GM23338 (cell line): ENCODE data around the gene ANKIB1. TPM values are rescaled to one million over a fixed set of nuclear protein-coding genes. Genes with fewer than 3 reads are reported as not detected.

Source experiments
- ATAC-seq: fragments of 200-7000 bp; cut with Tn5 transposase; 3 replicates; pipeline ENCODE4 v1.9.1; 2020
- DNase-seq: peaks from one replicate; pipeline ENCODE4 v3.0.0-alpha.2; 2015; ENCODE audit warnings: low spot score
- H2AFZ ChIP-seq: fragments of 200-600 bp; sonication (generic); 2 replicates; pipeline ENCODE4 v1.8.0; 2016; ENCODE audit warnings: antibody characterized with exemption, mild to moderate bottlenecking, moderate library complexity
- H3F3A ChIP-seq: fragments of 200-600 bp; sonication (generic); replicated peaks from 2 replicates; pipeline ENCODE4 v1.8.0; 2017; ENCODE audit warnings: antibody characterized with exemption, mixed run types, low read depth
- H3K27ac ChIP-seq: fragments of 200-600 bp; sonication (generic); 2 replicates; pipeline ENCODE4 v1.6.1; 2016; ENCODE audit warnings: low read depth
- H3K27me3 ChIP-seq: fragments of 200-600 bp; sonication (generic); 2 replicates; pipeline ENCODE4 v1.8.0; 2016; ENCODE audit warnings: mild to moderate bottlenecking, mixed run types, moderate library complexity; ENCODE audit not compliant: insufficient read depth
- H3K36me3 ChIP-seq: fragments of 200-600 bp; sonication (generic); 2 replicates; pipeline ENCODE4 v1.8.0; 2016; ENCODE audit warnings: mild to moderate bottlenecking; ENCODE audit not compliant: insufficient read depth
- H3K4me1 ChIP-seq: fragments of 200-600 bp; sonication (generic); 2 replicates; pipeline ENCODE4 v1.8.0; 2016; ENCODE audit warnings: mild to moderate bottlenecking, moderate library complexity; ENCODE audit not compliant: insufficient read depth
- H3K4me2 ChIP-seq: fragments of 200-600 bp; sonication (generic); 2 replicates; pipeline ENCODE4 v1.7.1; 2017; ENCODE audit warnings: mixed run types
- H3K4me3 ChIP-seq: fragments of 200-600 bp; sonication (generic); 2 replicates; pipeline ENCODE4 v1.6.1; 2016; ENCODE audit warnings: mixed run types
- H3K79me2 ChIP-seq: fragments of 200-600 bp; sonication (generic); replicated peaks from 2 replicates; pipeline ENCODE4 v1.8.0; 2017; ENCODE audit warnings: mild to moderate bottlenecking; ENCODE audit not compliant: insufficient read depth
- H3K9me2 ChIP-seq: fragments of 200-600 bp; sonication (generic); 2 replicates; pipeline ENCODE4 v1.8.0; 2017; ENCODE audit not compliant: insufficient read depth
- H4K20me1 ChIP-seq: fragments of 200-600 bp; sonication (generic); replicated peaks from 2 replicates; pipeline ENCODE4 v1.8.0; 2017; ENCODE audit warnings: mild to moderate bottlenecking; ENCODE audit not compliant: insufficient read depth
- H3K27ac Mint-ChIP-seq: 2 replicates; pipeline ENCODE4 v1.8.0; 2020; ENCODE audit warnings: inconsistent platforms, mild to moderate bottlenecking, moderate library complexity, mixed read lengths
- H3K27me3 Mint-ChIP-seq: 3 replicates; pipeline ENCODE4 v1.8.0; 2022; ENCODE audit warnings: low read depth, mild to moderate bottlenecking, moderate library complexity, mixed read lengths, inconsistent platforms; ENCODE audit not compliant: insufficient read depth, poor library complexity
- H3K36me3 Mint-ChIP-seq: 3 replicates; pipeline ENCODE4 v1.8.0; 2021; ENCODE audit warnings: low read depth, mild to moderate bottlenecking, inconsistent platforms, moderate library complexity, mixed read lengths
- H3K4me1 Mint-ChIP-seq: 3 replicates; pipeline ENCODE4 v1.8.0; 2020; ENCODE audit warnings: mild to moderate bottlenecking, inconsistent platforms, mixed read lengths
- H3K4me3 Mint-ChIP-seq: 3 replicates; pipeline ENCODE4 v1.8.0; 2021; ENCODE audit warnings: moderate library complexity, mild to moderate bottlenecking, inconsistent platforms, mixed read lengths
- H3K9me3 Mint-ChIP-seq: 3 replicates; pipeline ENCODE4 v1.8.0; 2020; ENCODE audit warnings: moderate library complexity, mild to moderate bottlenecking, inconsistent platforms, mixed read lengths
- CTCF ChIP-seq, 2 experiments: fragments of 200-600 bp in 1 of 2; sonication (generic) in 1 of 2; conservative IDR thresholded peaks; 2 replicates each; pipeline versions ENCODE4 v1.5.1 to v1.6.1; 2016 to 2017; ENCODE audit warnings: antibody characterized with exemption in 2 of 2, low read depth in 2 of 2, mild to moderate bottlenecking in 2 of 2, moderate library complexity in 1 of 2
- EZH2phosphoT487 ChIP-seq: fragments of 200-600 bp; sonication (generic); IDR thresholded peaks from one replicate; pipeline ENCODE4 v1.8.1; 2018; ENCODE audit warnings: antibody characterized with exemption; ENCODE audit not compliant: unreplicated experiment
- JUNB ChIP-seq: IDR thresholded peaks from one replicate; pipeline ENCODE4 v1.6.1; 2016; ENCODE audit warnings: antibody characterized with exemption; ENCODE audit not compliant: unreplicated experiment
- POLR2AphosphoS5 ChIP-seq: IDR thresholded peaks from 2 replicates; pipeline ENCODE4 v1.6.1; 2016; ENCODE audit warnings: antibody characterized with exemption, low read depth
- ZNF114 ChIP-seq: fragments of 250-450 bp; sonication (Bioruptor Pico); IDR thresholded peaks from 2 replicates; pipeline ENCODE4 v1.5.0; 2020; ENCODE audit warnings: mild to moderate bottlenecking, moderate library complexity
- ZNF331 ChIP-seq: fragments of 250-450 bp; sonication (Bioruptor Pico); IDR thresholded peaks from 2 replicates; pipeline ENCODE4 v1.5.0; 2020; ENCODE audit warnings: low read depth, mild to moderate bottlenecking, moderate library complexity
- polyA plus RNA-seq: library from polyadenylated mRNA; unstranded; fragments of >200 nt; fragmentation: Nextera tagmentation; extraction: Ambion mirVana; gene quantifications from 2 replicates; pipeline ENCODE4 v1.2.1, GENCODE V29; 2016
- total RNA-seq: library from RNA; depleted of rRNA; stranded (reverse); fragments of >200 nt; shearing (Covaris generic); gene quantifications from 2 replicates; pipeline ENCODE4 v1.2.3, GENCODE V29; 2014
- TF ChIP-seq, protein P1 (sequence below): fragments of 250-450 bp; sonication (Bioruptor Pico); IDR thresholded peaks from 2 replicates; pipeline ENCODE4 v1.5.0; 2020; ENCODE audit warnings: mild to moderate bottlenecking, moderate library complexity
- TF ChIP-seq, protein P2 (sequence below): IDR thresholded peaks from 2 replicates; pipeline ENCODE4 v1.6.1; 2016; ENCODE audit warnings: antibody characterized with exemption

Gene ANKIB1
- total and polyA plus RNA-seq, 2 experiments from 2014 or later: 19.1 to 40.3 TPM

DNA sequence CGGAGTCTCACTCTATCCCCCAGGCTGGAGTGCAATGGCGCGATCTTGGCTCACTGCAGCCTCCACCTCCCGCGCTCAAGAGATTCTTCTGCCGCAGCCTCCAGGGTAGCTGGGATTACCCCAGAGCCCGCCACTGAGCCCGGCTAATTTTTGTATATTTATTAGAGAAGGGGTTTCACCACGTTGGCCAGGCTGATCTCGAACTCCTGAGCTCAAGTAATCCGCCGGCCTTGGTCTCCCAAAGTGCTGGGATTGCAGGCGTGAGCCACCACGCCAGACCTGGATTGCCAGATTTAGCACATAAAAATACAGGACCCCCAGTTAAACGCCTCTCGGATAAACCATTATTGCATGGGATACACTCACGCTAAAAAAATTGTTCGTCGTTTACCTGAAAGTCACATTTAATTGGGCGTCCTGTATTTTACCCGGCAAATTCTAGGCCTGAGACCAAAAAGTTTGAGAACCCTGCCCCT lies 201.1 kb downstream of the ANKIB1 start:
- Histone ChIP-seq H2AFZ (peak overlapping the region; percentile 94), H3K4me3 (peak overlapping the region; percentile 60; the same call in 1 of the 2 replicates), H3K79me2 (peaks cover 16% of the 10 kb centered on the region), H3K36me3 (peaks cover 15% of the 10 kb centered on the region), H3K27ac (peak overlapping the region; percentile 21; the same call in 1 of the 2 replicates), H4K20me1 (0 out of 2 replicates have a peak, but pooled peaks cover 9% of the 10 kb centered on the region), H3K9me2 (no peaks in the 10 kb centered on the region; the same call in 1 of the 2 replicates), H3K4me1 (no peaks in the 10 kb centered on the region; the same call in 1 of the 2 replicates), H3K4me2 (peak overlapping the region; percentile 41), H3K27me3 (no peaks in the 10 kb centered on the region), H3F3A (peaks cover 8% of the 10 kb centered on the region; the same call in 1 of the 2 replicates)
- no peak for DNase-seq
- Mint-ChIP-seq H3K9me3 (peaks cover 7% of the 10 kb centered on the region; the same call in 2 of the 3 replicates), H3K4me1 (peaks cover 9% of the 10 kb centered on the region), H3K27me3 (no peaks in the 10 kb centered on the region), H3K4me3 (peak overlapping the region; percentile 83), H3K36me3 (peaks cover 35% of the 10 kb centered on the region), H3K27ac (peak overlapping the region; percentile 60; the same call in 1 of the 2 replicates)
- TF ChIP-seq, protein P1, sequence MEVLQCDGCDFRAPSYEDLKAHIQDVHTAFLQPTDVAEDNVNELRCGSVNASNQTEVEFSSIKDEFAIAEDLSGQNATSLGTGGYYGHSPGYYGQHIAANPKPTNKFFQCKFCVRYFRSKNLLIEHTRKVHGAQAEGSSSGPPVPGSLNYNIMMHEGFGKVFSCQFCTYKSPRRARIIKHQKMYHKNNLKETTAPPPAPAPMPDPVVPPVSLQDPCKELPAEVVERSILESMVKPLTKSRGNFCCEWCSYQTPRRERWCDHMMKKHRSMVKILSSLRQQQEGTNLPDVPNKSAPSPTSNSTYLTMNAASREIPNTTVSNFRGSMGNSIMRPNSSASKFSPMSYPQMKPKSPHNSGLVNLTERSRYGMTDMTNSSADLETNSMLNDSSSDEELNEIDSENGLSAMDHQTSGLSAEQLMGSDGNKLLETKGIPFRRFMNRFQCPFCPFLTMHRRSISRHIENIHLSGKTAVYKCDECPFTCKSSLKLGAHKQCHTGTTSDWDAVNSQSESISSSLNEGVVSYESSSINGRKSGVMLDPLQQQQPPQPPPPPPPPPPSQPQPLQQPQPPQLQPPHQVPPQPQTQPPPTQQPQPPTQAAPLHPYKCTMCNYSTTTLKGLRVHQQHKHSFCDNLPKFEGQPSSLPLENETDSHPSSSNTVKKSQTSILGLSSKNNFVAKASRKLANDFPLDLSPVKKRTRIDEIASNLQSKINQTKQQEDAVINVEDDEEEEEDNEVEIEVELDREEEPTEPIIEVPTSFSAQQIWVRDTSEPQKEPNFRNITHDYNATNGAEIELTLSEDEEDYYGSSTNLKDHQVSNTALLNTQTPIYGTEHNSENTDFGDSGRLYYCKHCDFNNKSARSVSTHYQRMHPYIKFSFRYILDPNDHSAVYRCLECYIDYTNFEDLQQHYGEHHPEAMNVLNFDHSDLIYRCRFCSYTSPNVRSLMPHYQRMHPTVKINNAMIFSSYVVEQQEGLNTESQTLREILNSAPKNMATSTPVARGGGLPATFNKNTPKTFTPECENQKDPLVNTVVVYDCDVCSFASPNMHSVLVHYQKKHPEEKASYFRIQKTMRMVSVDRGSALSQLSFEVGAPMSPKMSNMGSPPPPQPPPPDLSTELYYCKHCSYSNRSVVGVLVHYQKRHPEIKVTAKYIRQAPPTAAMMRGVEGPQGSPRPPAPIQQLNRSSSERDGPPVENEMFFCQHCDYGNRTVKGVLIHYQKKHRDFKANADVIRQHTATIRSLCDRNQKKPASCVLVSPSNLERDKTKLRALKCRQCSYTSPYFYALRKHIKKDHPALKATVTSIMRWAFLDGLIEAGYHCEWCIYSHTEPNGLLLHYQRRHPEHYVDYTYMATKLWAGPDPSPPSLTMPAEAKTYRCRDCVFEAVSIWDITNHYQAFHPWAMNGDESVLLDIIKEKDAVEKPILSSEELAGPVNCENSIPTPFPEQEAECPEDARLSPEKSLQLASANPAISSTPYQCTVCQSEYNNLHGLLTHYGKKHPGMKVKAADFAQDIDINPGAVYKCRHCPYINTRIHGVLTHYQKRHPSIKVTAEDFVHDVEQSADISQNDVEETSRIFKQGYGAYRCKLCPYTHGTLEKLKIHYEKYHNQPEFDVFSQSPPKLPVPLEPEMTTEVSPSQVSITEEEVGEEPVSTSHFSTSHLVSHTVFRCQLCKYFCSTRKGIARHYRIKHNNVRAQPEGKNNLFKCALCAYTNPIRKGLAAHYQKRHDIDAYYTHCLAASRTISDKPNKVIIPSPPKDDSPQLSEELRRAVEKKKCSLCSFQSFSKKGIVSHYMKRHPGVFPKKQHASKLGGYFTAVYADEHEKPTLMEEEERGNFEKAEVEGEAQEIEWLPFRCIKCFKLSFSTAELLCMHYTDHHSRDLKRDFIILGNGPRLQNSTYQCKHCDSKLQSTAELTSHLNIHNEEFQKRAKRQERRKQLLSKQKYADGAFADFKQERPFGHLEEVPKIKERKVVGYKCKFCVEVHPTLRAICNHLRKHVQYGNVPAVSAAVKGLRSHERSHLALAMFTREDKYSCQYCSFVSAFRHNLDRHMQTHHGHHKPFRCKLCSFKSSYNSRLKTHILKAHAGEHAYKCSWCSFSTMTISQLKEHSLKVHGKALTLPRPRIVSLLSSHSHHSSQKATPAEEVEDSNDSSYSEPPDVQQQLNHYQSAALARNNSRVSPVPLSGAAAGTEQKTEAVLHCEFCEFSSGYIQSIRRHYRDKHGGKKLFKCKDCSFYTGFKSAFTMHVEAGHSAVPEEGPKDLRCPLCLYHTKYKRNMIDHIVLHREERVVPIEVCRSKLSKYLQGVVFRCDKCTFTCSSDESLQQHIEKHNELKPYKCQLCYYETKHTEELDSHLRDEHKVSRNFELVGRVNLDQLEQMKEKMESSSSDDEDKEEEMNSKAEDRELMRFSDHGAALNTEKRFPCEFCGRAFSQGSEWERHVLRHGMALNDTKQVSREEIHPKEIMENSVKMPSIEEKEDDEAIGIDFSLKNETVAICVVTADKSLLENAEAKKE (CRISPR knock-in tag): no peak
- TF ChIP-seq CTCF (conservative IDR thresholded peaks at IDR 0.05; ENCODE audit: low read depth in 2 of 2): peak; percentile 77 to 91; a peak in 2 of 4 replicates
- TF ChIP-seq ZNF331 (CRISPR knock-in tag): no peak
- no peak for TF ChIP-seq JUNB
- TF ChIP-seq EZH2phosphoT487: no peak
- TF ChIP-seq ZNF114: no peak
- TF ChIP-seq, protein P2, sequence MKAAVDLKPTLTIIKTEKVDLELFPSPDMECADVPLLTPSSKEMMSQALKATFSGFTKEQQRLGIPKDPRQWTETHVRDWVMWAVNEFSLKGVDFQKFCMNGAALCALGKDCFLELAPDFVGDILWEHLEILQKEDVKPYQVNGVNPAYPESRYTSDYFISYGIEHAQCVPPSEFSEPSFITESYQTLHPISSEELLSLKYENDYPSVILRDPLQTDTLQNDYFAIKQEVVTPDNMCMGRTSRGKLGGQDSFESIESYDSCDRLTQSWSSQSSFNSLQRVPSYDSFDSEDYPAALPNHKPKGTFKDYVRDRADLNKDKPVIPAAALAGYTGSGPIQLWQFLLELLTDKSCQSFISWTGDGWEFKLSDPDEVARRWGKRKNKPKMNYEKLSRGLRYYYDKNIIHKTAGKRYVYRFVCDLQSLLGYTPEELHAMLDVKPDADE: no peak
- no peak for TF ChIP-seq POLR2AphosphoS5
- no peak for ATAC-seq
